ENCODE measurements around the gene ZFYVE28. TPM values are rescaled to one million over a fixed set of nuclear protein-coding genes. Genes with fewer than 3 reads are reported as not detected.

Gene ZFYVE28
- total and polyA plus RNA-seq, 2 donors from 2014 or later: 8.0 to 18.9 TPM

DNA sequence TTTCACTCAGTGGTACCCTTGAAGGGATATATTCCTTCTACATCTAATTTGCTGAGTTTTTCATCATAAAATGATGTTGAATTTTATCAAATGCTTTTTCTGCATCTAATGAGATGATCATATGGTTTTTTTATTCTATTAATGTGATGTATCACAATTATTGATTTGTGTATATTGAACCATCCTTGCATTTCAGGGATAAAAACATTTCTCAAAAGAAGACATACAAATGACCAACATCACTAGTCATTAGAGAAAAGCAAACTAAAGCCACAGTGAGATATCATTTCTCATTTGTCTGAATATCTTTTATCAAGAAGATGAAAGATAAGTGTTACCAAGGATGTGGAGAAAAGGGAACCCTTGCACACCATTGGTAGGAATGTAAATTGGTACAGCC, 90.9 kb downstream of the ZFYVE28 start:
- Histone ChIP-seq H3K36me3 (ENCODE audit: control insufficient read depth in 2 of 3, insufficient read depth in 3 of 3, low read length in 3 of 3) (no peaks in the 10 kb centered on the region), H3K4me1 (ENCODE audit: control insufficient read depth in 2 of 3, insufficient read depth in 2 of 3, low read depth in 1 of 3, low read length in 3 of 3) (no peaks in the 10 kb centered on the region), H3K4me3 (ENCODE audit: low read length in 3 of 3) (no peak overlapping the region), H3K27ac (ENCODE audit: low read depth in 2 of 2, low read length in 2 of 2) (no peak overlapping the region), H3K9ac (ENCODE audit: low read length in 3 of 3) (no peak overlapping the region), H3K27me3 (ENCODE audit: control insufficient read depth, insufficient read depth, low read length) (no peaks in the 10 kb centered on the region), H3K9me3 (ENCODE audit: control insufficient read depth in 2 of 3, insufficient read depth in 1 of 3, low read length in 3 of 3) (peaks cover 0 to 20% (median 0%) of the 10 kb centered on the region in 3 donors)
- DNase-seq: no peak
- intact Hi-C loops (cut with DNase I): no loop called here
- TF ChIP-seq, protein P1, sequence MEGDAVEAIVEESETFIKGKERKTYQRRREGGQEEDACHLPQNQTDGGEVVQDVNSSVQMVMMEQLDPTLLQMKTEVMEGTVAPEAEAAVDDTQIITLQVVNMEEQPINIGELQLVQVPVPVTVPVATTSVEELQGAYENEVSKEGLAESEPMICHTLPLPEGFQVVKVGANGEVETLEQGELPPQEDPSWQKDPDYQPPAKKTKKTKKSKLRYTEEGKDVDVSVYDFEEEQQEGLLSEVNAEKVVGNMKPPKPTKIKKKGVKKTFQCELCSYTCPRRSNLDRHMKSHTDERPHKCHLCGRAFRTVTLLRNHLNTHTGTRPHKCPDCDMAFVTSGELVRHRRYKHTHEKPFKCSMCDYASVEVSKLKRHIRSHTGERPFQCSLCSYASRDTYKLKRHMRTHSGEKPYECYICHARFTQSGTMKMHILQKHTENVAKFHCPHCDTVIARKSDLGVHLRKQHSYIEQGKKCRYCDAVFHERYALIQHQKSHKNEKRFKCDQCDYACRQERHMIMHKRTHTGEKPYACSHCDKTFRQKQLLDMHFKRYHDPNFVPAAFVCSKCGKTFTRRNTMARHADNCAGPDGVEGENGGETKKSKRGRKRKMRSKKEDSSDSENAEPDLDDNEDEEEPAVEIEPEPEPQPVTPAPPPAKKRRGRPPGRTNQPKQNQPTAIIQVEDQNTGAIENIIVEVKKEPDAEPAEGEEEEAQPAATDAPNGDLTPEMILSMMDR (IDR thresholded peaks at IDR 0.05; ENCODE audit: borderline replicate concordance, extremely low read depth, insufficient read depth): no peak
- FAIRE-seq: no peak

DNA sequence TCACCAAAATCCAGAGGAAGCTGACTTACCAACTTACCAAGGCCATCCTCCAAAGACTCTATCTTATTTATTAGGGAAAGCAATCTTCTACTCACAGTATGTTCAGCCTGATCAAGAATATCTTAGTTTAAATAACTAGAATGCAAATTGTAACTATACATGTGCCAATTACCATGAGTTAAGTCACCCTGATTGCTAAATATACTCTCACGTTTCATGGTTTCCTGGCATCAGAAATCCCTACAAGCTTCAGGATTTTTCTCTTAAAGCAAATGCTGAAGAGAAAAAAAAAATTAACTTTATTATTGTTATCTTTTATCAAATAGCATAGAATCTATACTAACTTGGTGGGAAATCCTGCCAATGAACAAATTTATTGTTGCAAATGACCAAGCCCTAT, 93.6 kb downstream of the ZFYVE28 start:
- Histone ChIP-seq H3K4me3 (ENCODE audit: low read length in 3 of 3) (no peak overlapping the region), H3K36me3 (ENCODE audit: control insufficient read depth in 2 of 3, insufficient read depth in 3 of 3, low read length in 3 of 3) (no peaks in the 10 kb centered on the region), H3K27ac (ENCODE audit: low read depth in 2 of 2, low read length in 2 of 2) (no peak overlapping the region), H3K4me1 (ENCODE audit: control insufficient read depth in 2 of 3, insufficient read depth in 2 of 3, low read depth in 1 of 3, low read length in 3 of 3) (no peaks in the 10 kb centered on the region), H3K9ac (ENCODE audit: low read length in 3 of 3) (no peak overlapping the region), H3K27me3 (ENCODE audit: control insufficient read depth, insufficient read depth, low read length) (no peaks in the 10 kb centered on the region), H3K9me3 (ENCODE audit: control insufficient read depth in 2 of 3, insufficient read depth in 1 of 3, low read length in 3 of 3) (peaks cover 0 to 20% (median 0%) of the 10 kb centered on the region in 3 donors)
- DNase-seq: no peak
- TF ChIP-seq, protein P1 (IDR thresholded peaks at IDR 0.05; ENCODE audit: borderline replicate concordance, extremely low read depth, insufficient read depth): no peak
- intact Hi-C loops (cut with DNase I): no loop called here
- FAIRE-seq: no peak

DNA sequence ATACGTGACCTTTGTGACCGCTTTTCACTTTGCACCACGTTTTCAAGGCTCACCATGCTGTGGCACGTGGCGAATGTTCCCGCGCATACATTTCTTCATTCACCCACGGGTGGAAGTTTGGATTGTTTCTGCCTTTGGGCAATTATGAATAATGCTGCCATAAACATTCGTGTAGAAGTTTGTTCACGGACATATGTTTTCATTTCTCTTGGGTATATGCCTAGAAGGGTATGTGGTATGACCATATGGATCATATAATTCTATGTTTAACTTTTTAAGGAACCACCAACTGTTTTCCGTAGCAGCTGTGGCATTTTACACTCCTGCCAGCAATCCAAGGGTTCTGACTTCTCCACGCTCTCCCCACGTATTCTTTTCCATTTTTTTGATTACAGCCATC, 95.6 kb downstream of the ZFYVE28 start:
- H3K36me3 ChIP-seq (ENCODE audit: control insufficient read depth in 2 of 3, insufficient read depth in 3 of 3, low read length in 3 of 3): no peaks in the 10 kb centered on the region
- intact Hi-C loops (cut with DNase I): no loop called here
- no peak for FAIRE-seq

More for the DNA sequence above, 95.6 kb downstream of the ZFYVE28 start:
- Histone ChIP-seq H3K27ac (ENCODE audit: low read depth in 2 of 2, low read length in 2 of 2) (no peak overlapping the region), H3K4me3 (ENCODE audit: low read length in 3 of 3) (no peak overlapping the region), H3K27me3 (ENCODE audit: control insufficient read depth, insufficient read depth, low read length) (no peaks in the 10 kb centered on the region), H3K9ac (ENCODE audit: low read length in 3 of 3) (no peak overlapping the region), H3K4me1 (ENCODE audit: control insufficient read depth in 2 of 3, insufficient read depth in 2 of 3, low read depth in 1 of 3, low read length in 3 of 3) (no peaks in the 10 kb centered on the region), H3K9me3 (ENCODE audit: control insufficient read depth in 2 of 3, insufficient read depth in 1 of 3, low read length in 3 of 3) (peaks cover 0 to 6% (median 0%) of the 10 kb centered on the region in 3 donors)
- TF ChIP-seq, protein P1 (IDR thresholded peaks at IDR 0.05; ENCODE audit: borderline replicate concordance, extremely low read depth, insufficient read depth): no peak
- no peak for DNase-seq
